ENCODE data around the gene RAD51AP2.

Gene RAD51AP2

GRCh38 chr2:17547737-17548136 is 29.5 kb upstream of the RAD51AP2 start:
- in situ Hi-C loops (cut with MboI; ENCODE audit: low sequenced_read_pairs, unreplicated experiment) = no loop called here
- no peak for DNase-seq (ENCODE audit: low spot score)
- TF ChIP-seq CTCF (IDR thresholded peaks at IDR 0.05; ENCODE audit: borderline replicate concordance, control extremely low read depth, extremely low read depth, insufficient read depth, missing control alignments) = no peak

- DNase-seq (ENCODE audit: low spot score) = no peak
- TF ChIP-seq CTCF (IDR thresholded peaks at IDR 0.05; ENCODE audit: borderline replicate concordance, control extremely low read depth, extremely low read depth, insufficient read depth, missing control alignments) = no peak
- in situ Hi-C loops (cut with MboI; ENCODE audit: low sequenced_read_pairs, unreplicated experiment) = no loop called here
Observed at GRCh38 chr2:17547237-17547636, 29.0 kb upstream of the RAD51AP2 start.

- TF ChIP-seq CTCF (IDR thresholded peaks at IDR 0.05; ENCODE audit: borderline replicate concordance, control extremely low read depth, extremely low read depth, insufficient read depth, missing control alignments) = no peak
- DNase-seq (ENCODE audit: low spot score) = no peak
- in situ Hi-C loops (cut with MboI; ENCODE audit: low sequenced_read_pairs, unreplicated experiment) = no loop called here
Observed at GRCh38 chr2:17545680-17546613, 27.7 kb upstream of the RAD51AP2 start.

- in situ Hi-C loops (cut with MboI; ENCODE audit: low sequenced_read_pairs, unreplicated experiment) = no loop called here
- no peak for DNase-seq (ENCODE audit: low spot score)
- TF ChIP-seq CTCF (IDR thresholded peaks at IDR 0.05; ENCODE audit: borderline replicate concordance, control extremely low read depth, extremely low read depth, insufficient read depth, missing control alignments) = no peak
Observed at GRCh38 chr2:17544256-17544655, 26.0 kb upstream of the RAD51AP2 start.

- no peak for TF ChIP-seq CTCF (IDR thresholded peaks at IDR 0.05; ENCODE audit: borderline replicate concordance, control extremely low read depth, extremely low read depth, insufficient read depth, missing control alignments)
- in situ Hi-C loops (cut with MboI; ENCODE audit: low sequenced_read_pairs, unreplicated experiment) = no loop called here
- DNase-seq (ENCODE audit: low spot score) = no peak
Observed at GRCh38 chr2:17543848-17544247, 25.6 kb upstream of the RAD51AP2 start.

- TF ChIP-seq CTCF (IDR thresholded peaks at IDR 0.05; ENCODE audit: borderline replicate concordance, control extremely low read depth, extremely low read depth, insufficient read depth, missing control alignments) = no peak
Observed at GRCh38 chr2:17543131-17543660, 25.0 kb upstream of the RAD51AP2 start.

More at GRCh38 chr2:17543131-17543660, 25.0 kb upstream of the RAD51AP2 start:
- DNase-seq (ENCODE audit: low spot score) = no peak
- in situ Hi-C loops (cut with MboI; ENCODE audit: low sequenced_read_pairs, unreplicated experiment) = no loop called here

Data from GM13976 (cell line).